SK-N-SH (cell line): ENCODE results near the gene ARHGAP45. TPM values are rescaled to one million over a fixed set of nuclear protein-coding genes. Genes with fewer than 3 reads are reported as not detected.

Experiments
- CTCF ChIA-PET: fragments of 300-600, 350-600 bp; formaldehyde crosslinking; extraction: SDS; loops from one replicate; lab custom pipeline; 2021; lab: Yijun Ruan, JAX
- POLR2A ChIA-PET: fragments of 350-600 bp; sonication (Branson Sonifier 250); formaldehyde crosslinking; extraction: SDS; loops from one replicate; lab custom pipeline; 2020; ENCODE audit warnings: antibody characterized with exemption, inconsistent platforms; lab: Yijun Ruan, JAX
- DNase-seq: peaks from one replicate; pipeline ENCODE4 v3.0.0; 2012
- H2AFZ ChIP-seq: fragments of 200-600 bp; sonication (generic); 2 replicates; pipeline ENCODE4 v1.8.1; 2016; ENCODE audit warnings: antibody characterized with exemption, mild to moderate bottlenecking, low read depth
- H3F3A ChIP-seq: fragments of 200-600 bp; sonication (generic); replicated peaks from 2 replicates; pipeline ENCODE3; 2016; ENCODE audit warnings: antibody characterized with exemption, mild to moderate bottlenecking; ENCODE audit not compliant: insufficient read depth
- H3K27ac ChIP-seq, 2 experiments: fragments of 200-500 bp in 1 of 2; fragments of 200-600 bp in 1 of 2; sonication (Bioruptor generic) in 1 of 2; sonication (generic), shearing (Covaris generic) in 1 of 2; 2 replicates each; pipeline versions ENCODE4 v1.5.1 to v1.6.1; 2014 to 2016; ENCODE audit warnings: low read depth in 2 of 2, inconsistent platforms in 1 of 2, low read length in 1 of 2, mild to moderate bottlenecking in 1 of 2, mixed read lengths in 1 of 2
- H3K27me3 ChIP-seq: fragments of 200-600 bp; sonication (generic), shearing (Covaris generic); 2 replicates; pipeline ENCODE4 v1.6.1; 2016; ENCODE audit warnings: mixed run types; ENCODE audit not compliant: insufficient read depth
- H3K36me3 ChIP-seq, 2 experiments: fragments of 200-500 bp in 1 of 2; fragments of 200-600 bp in 1 of 2; sonication (Bioruptor generic) in 1 of 2; sonication (generic) in 1 of 2; replicated peaks in 1 of 2; 2 replicates each; pipeline versions ENCODE3 to v1.5.1; 2014 to 2016; ENCODE audit warnings: low read length in 1 of 2, mild to moderate bottlenecking in 1 of 2; ENCODE audit not compliant: insufficient read depth in 2 of 2, control insufficient read depth in 1 of 2
- H3K4me1 ChIP-seq, 2 experiments: fragments of 200-500 bp in 1 of 2; fragments of 200-600 bp in 1 of 2; sonication (Bioruptor generic) in 1 of 2; sonication (generic), shearing (Covaris generic) in 1 of 2; 2 replicates each; pipeline versions ENCODE4 v1.5.1 to v1.6.1; 2014 to 2016; ENCODE audit warnings: low read depth in 1 of 2, low read length in 1 of 2, mixed run types in 1 of 2; ENCODE audit not compliant: insufficient read depth in 2 of 2, control insufficient read depth in 1 of 2
- H3K4me2 ChIP-seq: fragments of 200-600 bp; sonication (generic), shearing (Covaris generic); 2 replicates; pipeline ENCODE4 v1.6.1; 2017; ENCODE audit warnings: mixed run types
- H3K4me3 ChIP-seq, 2 experiments: fragments of 200-500 bp in 1 of 2; fragments of 200-600 bp in 1 of 2; sonication (Bioruptor generic) in 1 of 2; sonication (generic), shearing (Covaris generic) in 1 of 2; 2 replicates each; pipeline versions ENCODE4 v1.5.1 to v1.8.1; 2014 to 2016; ENCODE audit warnings: low read depth in 2 of 2, inconsistent platforms in 1 of 2, low read length in 1 of 2, mild to moderate bottlenecking in 1 of 2, mixed read lengths in 1 of 2, moderate library complexity in 1 of 2
- H3K79me2 ChIP-seq: fragments of 200-600 bp; sonication (generic); 2 replicates; pipeline ENCODE4 v1.8.1; 2017; ENCODE audit warnings: mild to moderate bottlenecking; ENCODE audit not compliant: insufficient read depth
- H3K9ac ChIP-seq: fragments of 200-600 bp; sonication (generic); 2 replicates; pipeline ENCODE4 v1.6.1; 2017; ENCODE audit warnings: mixed run types
- H3K9me2 ChIP-seq: fragments of 200-600 bp; sonication (generic); 2 replicates; pipeline ENCODE4 v1.6.1; 2017; ENCODE audit warnings: mixed run types
- H3K9me3 ChIP-seq: fragments of 200-600 bp; sonication (generic); 2 replicates; pipeline ENCODE4 v1.6.1; 2017; ENCODE audit warnings: mixed run types, mild to moderate bottlenecking, moderate library complexity
- H4K20me1 ChIP-seq: fragments of 200-600 bp; sonication (generic); 2 replicates; pipeline ENCODE4 v1.6.1; 2017; ENCODE audit warnings: mild to moderate bottlenecking, mixed run types; ENCODE audit not compliant: insufficient read depth
- CHD2 ChIP-seq: fragments of 150-350 bp; IDR thresholded peaks from 2 replicates; pipeline ENCODE4 v1.6.1; 2018; ENCODE audit warnings: low read length; ENCODE audit not compliant: partially characterized antibody
- ELF1 ChIP-seq: IDR thresholded peaks from 2 replicates; pipeline ENCODE4 v1.4.0; 2012
- EP300 ChIP-seq, 2 experiments: IDR thresholded peaks; 2 replicates each; pipeline versions ENCODE4 v1.4.0 to v1.6.1; 2012; ENCODE audit warnings: borderline replicate concordance in 1 of 2, low read depth in 1 of 2, low read length in 1 of 2
- FOSL2 ChIP-seq: IDR thresholded peaks from 2 replicates; pipeline ENCODE4 v1.4.0; 2012; ENCODE audit warnings: low read depth, mild to moderate bottlenecking, moderate library complexity, borderline replicate concordance
- FOXM1 ChIP-seq: IDR thresholded peaks from 2 replicates; pipeline ENCODE4 v1.4.0; 2012; ENCODE audit warnings: low read depth, mild to moderate bottlenecking
- GATA2 ChIP-seq: sonication (generic); formaldehyde crosslinking; IDR thresholded peaks from 2 replicates; pipeline ENCODE4 v1.5.0; 2020; ENCODE audit warnings: mild to moderate bottlenecking, missing genetic modification reagents
- MEF2A ChIP-seq: IDR thresholded peaks from 2 replicates; pipeline ENCODE4 v1.4.0; 2012; ENCODE audit warnings: low read depth, borderline replicate concordance
- RAD21 ChIP-seq: IDR thresholded peaks from 2 replicates; pipeline ENCODE4 v1.6.1; 2012; ENCODE audit warnings: mild to moderate bottlenecking, low read length
- RCOR1 ChIP-seq: fragments of 150-350 bp; IDR thresholded peaks from 2 replicates; pipeline ENCODE4 v1.6.1; 2017; ENCODE audit warnings: antibody characterized with exemption, low read length
- RXRA ChIP-seq: IDR thresholded peaks from 2 replicates; pipeline ENCODE4 v1.4.0; 2012; ENCODE audit warnings: low read depth, mild to moderate bottlenecking, borderline replicate concordance
- SIN3A ChIP-seq: IDR thresholded peaks from 2 replicates; pipeline ENCODE4 v1.6.1; 2012; ENCODE audit warnings: low read depth, mild to moderate bottlenecking, low read length, moderate library complexity, borderline replicate concordance
- SMC3 ChIP-seq: IDR thresholded peaks from 2 replicates; pipeline ENCODE4 v1.6.1; 2012; ENCODE audit warnings: low read depth, low read length, improper control_type of control experiment
- TEAD4 ChIP-seq: IDR thresholded peaks from 2 replicates; pipeline ENCODE4 v1.4.0; 2012; ENCODE audit warnings: mild to moderate bottlenecking, borderline replicate concordance; ENCODE audit not compliant: insufficient read depth
- WGBS: methylation state at CpG from one replicate; pipeline ENCODE4 v1.1.6; 2017; ENCODE audit warnings: low lambda C conversion rate; 5-methylcytosine and 5-hydroxymethylcytosine counted together
- polyA plus RNA-seq, 3 experiments: library from polyadenylated mRNA; depleted of rRNA; stranded (reverse); fragments of >200 nt; gene quantifications; 2 replicates each; pipeline ENCODE4 v1.2.3, GENCODE V29; 2012
- TF ChIP-seq, protein P1 (sequence below): IDR thresholded peaks from 2 replicates; pipeline ENCODE4; 2012
- TF ChIP-seq, protein P2 (sequence below): fragments of 150-350 bp; IDR thresholded peaks from 2 replicates; pipeline ENCODE4 v1.6.1; 2016; ENCODE audit warnings: mild to moderate bottlenecking, low read depth, low read length
- TF ChIP-seq, protein P3 (sequence below): IDR thresholded peaks from 2 replicates; pipeline ENCODE4 v1.4.0; 2012; ENCODE audit warnings: low read depth, borderline replicate concordance
- TF ChIP-seq, protein P4 (sequence below): fragments of 200-600 bp; sonication (generic); IDR thresholded peaks from 2 replicates; pipeline ENCODE4 v1.6.1; 2017; ENCODE audit warnings: antibody characterized with exemption, mild to moderate bottlenecking, moderate library complexity
- TF ChIP-seq, protein P5 (sequence below): fragments of 150-350 bp; IDR thresholded peaks from 2 replicates; pipeline ENCODE4 v1.6.1; 2017; ENCODE audit warnings: antibody characterized with exemption, low read length, low read depth, borderline replicate concordance
- TF ChIP-seq, protein P6 (sequence below): IDR thresholded peaks from 2 replicates; pipeline ENCODE4 v1.4.0; 2012; ENCODE audit warnings: low read depth

The ARHGAP45 gene
- polyA plus RNA-seq, 1 of the 3 experiments (the other 2 are of a cell fraction): 4.2 TPM

DNA sequence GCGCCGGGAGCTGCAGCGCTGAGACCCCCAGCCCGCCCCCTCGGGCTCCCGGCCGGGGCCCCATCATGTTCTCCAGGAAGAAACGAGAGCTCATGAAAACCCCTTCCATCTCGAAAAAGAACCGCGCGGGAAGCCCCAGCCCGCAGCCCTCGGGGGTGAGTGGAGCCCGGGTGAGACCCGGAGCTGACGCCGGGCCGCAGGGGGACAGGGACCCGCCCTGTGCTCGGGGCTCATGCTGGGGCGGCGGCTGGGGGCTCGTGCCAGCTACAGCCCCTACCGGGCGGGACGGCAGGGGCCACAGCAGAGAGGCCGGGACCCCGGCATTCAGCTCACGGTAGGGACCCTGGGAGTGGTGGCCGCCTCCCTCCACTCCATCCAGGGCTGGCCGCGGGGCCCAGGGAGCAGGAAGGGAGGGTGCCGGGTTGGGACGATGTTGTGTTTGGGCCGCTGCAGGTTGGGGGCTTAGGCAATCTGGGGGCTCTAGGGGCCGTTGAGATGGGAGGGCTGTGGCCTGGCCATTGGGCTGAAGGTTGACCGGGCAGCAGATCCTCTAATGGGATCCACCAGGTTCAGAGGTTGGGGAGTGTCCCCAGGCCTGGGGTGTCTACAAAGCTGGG lies 482 bp downstream of the ARHGAP45 start (continued):
- TF ChIP-seq, protein P1, sequence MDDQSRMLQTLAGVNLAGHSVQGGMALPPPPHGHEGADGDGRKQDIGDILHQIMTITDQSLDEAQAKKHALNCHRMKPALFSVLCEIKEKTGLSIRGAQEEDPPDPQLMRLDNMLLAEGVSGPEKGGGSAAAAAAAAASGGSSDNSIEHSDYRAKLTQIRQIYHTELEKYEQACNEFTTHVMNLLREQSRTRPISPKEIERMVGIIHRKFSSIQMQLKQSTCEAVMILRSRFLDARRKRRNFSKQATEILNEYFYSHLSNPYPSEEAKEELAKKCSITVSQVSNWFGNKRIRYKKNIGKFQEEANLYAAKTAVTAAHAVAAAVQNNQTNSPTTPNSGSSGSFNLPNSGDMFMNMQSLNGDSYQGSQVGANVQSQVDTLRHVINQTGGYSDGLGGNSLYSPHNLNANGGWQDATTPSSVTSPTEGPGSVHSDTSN: no peak
- TF ChIP-seq CHD2: no peak
- TF ChIP-seq RAD21: no peak

DNA sequence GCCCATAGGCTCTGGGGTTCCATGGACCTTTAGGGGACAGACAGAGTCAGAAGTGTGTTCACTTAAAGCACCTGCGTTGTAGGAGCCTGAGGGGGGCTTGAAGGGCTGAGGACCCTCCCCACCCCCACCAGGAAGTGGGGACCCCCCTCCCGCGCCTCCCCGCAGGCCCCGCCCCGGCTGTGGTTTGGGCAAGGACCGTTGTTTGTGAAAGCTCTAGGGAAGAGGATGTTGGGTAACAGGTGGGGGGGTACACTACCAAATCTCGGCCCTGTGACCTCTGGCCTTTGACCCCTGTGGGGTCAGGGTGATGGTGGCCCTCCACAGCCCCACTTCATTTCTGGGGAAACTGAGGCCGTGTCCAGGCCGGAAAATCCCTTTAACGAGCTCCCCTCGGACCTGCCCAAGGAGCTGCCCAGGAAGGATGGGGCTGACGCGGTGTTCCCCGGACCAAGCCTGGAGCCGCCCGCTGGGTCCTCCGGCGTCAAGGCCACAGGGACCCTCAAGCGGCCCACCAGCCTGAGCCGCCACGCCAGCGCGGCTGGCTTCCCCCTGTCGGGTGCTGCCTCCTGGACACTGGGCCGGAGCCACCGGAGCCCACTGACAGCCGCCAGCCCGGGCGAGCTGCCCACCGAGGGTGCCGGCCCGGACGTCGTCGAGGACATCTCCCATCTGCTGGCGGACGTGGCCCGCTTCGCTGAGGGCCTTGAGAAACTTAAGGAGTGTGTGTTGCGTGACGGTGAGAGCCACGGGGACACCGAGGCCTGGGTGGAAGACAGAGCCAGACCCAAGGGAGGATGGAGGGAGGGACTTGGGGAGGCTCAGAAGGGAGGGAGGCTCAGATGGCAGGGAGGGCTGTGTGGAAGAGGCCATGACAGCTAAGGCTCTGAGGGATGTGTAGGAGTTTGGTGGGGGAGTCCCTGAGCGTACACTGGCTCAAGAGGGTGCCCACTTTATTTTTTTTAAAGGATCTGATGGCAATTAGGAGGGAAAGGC lies 1.3 kb downstream of the ARHGAP45 start:
- Histone ChIP-seq H3K9me3 (no peaks in the 10 kb centered on the region), H4K20me1 (no peaks in the 10 kb centered on the region), H3K36me3 (no peaks in the 10 kb centered on the region), H3K4me3 (no peak overlapping the region), H3K4me2 (no peak overlapping the region), H3K27me3 (peaks cover 37% of the 10 kb centered on the region), H3F3A (peaks cover 22% of the 10 kb centered on the region), H3K27ac (no peak overlapping the region), H3K79me2 (no peaks in the 10 kb centered on the region), H3K9ac (no peak overlapping the region), H3K9me2 (no peaks in the 10 kb centered on the region), H3K4me1 (peaks cover 0 to 20% of the 10 kb centered on the region in 2 experiments; a peak in 1 of 4 replicates), H2AFZ (no peak overlapping the region)
- no peak for DNase-seq
- 47% methylated on average over 17 of the region's 45 CpGs for WGBS
- ChIA-PET POLR2A (no interaction called here), CTCF (interaction anchor here (0.6 to 3.2 kb wide), 3 partner anchors 15 to 45 kb away, joined by 3 to 13 read pairs (median 5); no protein-coding TSS in a partner anchor)
- TF ChIP-seq, protein P2, sequence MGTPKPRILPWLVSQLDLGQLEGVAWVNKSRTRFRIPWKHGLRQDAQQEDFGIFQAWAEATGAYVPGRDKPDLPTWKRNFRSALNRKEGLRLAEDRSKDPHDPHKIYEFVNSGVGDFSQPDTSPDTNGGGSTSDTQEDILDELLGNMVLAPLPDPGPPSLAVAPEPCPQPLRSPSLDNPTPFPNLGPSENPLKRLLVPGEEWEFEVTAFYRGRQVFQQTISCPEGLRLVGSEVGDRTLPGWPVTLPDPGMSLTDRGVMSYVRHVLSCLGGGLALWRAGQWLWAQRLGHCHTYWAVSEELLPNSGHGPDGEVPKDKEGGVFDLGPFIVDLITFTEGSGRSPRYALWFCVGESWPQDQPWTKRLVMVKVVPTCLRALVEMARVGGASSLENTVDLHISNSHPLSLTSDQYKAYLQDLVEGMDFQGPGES: no peak
- TF ChIP-seq, protein P3, sequence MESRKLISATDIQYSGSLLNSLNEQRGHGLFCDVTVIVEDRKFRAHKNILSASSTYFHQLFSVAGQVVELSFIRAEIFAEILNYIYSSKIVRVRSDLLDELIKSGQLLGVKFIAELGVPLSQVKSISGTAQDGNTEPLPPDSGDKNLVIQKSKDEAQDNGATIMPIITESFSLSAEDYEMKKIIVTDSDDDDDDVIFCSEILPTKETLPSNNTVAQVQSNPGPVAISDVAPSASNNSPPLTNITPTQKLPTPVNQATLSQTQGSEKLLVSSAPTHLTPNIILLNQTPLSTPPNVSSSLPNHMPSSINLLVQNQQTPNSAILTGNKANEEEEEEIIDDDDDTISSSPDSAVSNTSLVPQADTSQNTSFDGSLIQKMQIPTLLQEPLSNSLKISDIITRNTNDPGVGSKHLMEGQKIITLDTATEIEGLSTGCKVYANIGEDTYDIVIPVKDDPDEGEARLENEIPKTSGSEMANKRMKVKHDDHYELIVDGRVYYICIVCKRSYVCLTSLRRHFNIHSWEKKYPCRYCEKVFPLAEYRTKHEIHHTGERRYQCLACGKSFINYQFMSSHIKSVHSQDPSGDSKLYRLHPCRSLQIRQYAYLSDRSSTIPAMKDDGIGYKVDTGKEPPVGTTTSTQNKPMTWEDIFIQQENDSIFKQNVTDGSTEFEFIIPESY: no peak
- TF ChIP-seq CHD2 (no peak), RXRA (no peak), ELF1 (no peak), RAD21 (no peak), FOXM1 (no peak), MEF2A (no peak), SMC3 (no peak), FOSL2 (no peak), GATA2 (no peak), RCOR1 (no peak), SIN3A (no peak), EP300 (IDR thresholded peaks at IDR 0.05; ENCODE audit: borderline replicate concordance in 1 of 2, low read depth in 1 of 2, low read length in 1 of 2) (no peak), TEAD4 (no peak)
- TF ChIP-seq, protein P4, sequence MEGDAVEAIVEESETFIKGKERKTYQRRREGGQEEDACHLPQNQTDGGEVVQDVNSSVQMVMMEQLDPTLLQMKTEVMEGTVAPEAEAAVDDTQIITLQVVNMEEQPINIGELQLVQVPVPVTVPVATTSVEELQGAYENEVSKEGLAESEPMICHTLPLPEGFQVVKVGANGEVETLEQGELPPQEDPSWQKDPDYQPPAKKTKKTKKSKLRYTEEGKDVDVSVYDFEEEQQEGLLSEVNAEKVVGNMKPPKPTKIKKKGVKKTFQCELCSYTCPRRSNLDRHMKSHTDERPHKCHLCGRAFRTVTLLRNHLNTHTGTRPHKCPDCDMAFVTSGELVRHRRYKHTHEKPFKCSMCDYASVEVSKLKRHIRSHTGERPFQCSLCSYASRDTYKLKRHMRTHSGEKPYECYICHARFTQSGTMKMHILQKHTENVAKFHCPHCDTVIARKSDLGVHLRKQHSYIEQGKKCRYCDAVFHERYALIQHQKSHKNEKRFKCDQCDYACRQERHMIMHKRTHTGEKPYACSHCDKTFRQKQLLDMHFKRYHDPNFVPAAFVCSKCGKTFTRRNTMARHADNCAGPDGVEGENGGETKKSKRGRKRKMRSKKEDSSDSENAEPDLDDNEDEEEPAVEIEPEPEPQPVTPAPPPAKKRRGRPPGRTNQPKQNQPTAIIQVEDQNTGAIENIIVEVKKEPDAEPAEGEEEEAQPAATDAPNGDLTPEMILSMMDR: no peak
- TF ChIP-seq, protein P5, sequence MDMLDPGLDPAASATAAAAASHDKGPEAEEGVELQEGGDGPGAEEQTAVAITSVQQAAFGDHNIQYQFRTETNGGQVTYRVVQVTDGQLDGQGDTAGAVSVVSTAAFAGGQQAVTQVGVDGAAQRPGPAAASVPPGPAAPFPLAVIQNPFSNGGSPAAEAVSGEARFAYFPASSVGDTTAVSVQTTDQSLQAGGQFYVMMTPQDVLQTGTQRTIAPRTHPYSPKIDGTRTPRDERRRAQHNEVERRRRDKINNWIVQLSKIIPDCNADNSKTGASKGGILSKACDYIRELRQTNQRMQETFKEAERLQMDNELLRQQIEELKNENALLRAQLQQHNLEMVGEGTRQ: no peak
- TF ChIP-seq, protein P6, sequence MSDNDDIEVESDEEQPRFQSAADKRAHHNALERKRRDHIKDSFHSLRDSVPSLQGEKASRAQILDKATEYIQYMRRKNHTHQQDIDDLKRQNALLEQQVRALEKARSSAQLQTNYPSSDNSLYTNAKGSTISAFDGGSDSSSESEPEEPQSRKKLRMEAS: no peak
